ENCODE data around the gene CD37. TPM values are rescaled to one million over a fixed set of nuclear protein-coding genes. Genes with fewer than 3 reads are reported as not detected.

Gene CD37
- total RNA-seq, 1 experiment from 2014 or later = not detected

DNA sequence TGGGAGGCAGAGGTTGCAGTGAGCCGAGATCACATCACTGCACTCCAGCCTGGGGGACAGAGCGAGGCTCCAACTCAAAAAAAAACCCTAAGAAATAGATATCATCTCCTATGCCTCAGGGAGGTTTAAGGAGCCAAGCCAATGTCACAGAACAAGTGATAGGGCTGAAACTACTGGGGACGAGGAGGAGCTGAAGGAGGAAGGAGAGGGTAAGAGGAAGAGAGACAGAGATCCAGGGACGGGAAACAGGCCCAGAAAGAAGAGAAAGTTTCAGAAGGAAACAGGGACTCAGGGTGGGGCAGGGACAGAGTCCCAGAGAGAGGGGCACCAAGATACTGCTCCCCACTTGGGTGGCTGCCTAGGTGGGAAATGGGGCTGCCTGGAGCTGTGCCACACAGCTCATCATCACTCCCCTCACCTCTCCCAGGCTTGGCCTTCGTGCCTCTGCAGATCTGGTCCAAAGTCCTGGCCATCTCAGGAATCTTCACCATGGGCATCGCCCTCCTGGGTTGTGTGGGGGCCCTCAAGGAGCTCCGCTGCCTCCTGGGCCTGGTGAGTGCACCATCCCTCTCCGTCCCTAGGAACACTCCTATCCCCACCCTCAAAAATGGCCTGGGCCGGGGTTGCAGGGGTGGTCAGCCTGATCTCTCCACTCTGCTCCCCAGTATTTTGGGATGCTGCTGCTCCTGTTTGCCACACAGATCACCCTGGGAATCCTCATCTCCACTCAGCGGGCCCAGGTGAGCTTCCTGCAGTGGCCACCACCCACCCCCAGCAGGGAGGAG lies 1.5 kb downstream of the CD37 start:
- Histone ChIP-seq H3K27ac (no peak overlapping the region), H3K9me3 (replicated peaks) (no peaks in the 10 kb centered on the region), H3K4me3 (no peak overlapping the region), H3K27me3 (no peaks in the 10 kb centered on the region), H3K36me3 (peaks cover 13% of the 10 kb centered on the region; the same call in 1 of the 2 replicates), H3K4me1 (no peaks in the 10 kb centered on the region)
- no peak for DNase-seq

DNA sequence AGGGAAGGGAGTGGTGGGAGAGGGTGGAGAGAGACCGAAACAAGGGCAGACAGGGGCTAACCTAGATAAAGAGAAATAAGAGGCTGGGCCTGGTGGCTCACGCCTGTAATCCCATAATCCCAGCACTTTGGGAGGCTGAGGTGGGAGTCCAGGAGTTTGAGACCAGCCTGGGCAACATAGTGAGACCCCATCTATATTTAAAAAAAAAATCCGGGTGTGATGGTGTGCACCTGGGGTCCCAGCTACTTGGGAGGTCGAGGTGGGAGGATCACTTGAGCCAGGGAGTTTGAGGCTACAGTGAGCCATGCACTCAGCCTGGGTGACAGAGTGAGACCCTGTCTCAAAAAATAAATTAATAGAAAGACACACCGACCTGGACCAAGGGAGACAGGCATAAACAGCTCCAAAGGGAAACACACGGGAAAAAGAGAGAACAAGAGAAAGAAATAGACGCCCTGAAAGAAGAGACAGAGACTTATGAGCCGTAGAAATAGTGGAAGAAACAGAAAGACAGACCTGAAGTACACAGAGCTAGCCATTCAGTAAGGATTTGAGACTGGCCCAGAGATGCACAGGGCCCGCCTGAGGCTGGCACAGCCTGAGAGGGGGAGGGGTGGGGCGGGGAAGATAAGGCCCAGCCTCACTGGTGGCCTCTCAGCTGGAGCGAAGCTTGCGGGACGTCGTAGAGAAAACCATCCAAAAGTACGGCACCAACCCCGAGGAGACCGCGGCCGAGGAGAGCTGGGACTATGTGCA lies 2.2 kb downstream of the CD37 start:
- H3K9me3 ChIP-seq (replicated peaks) = no peaks in the 10 kb centered on the region
- no peaks in the 10 kb centered on the region for H3K4me1 ChIP-seq
- H3K27me3 ChIP-seq = no peaks in the 10 kb centered on the region
- H3K4me3 ChIP-seq = no peak overlapping the region
- H3K36me3 ChIP-seq = peaks cover 19% of the 10 kb centered on the region
- H3K27ac ChIP-seq = no peak overlapping the region
- DNase-seq = no peak

DNA sequence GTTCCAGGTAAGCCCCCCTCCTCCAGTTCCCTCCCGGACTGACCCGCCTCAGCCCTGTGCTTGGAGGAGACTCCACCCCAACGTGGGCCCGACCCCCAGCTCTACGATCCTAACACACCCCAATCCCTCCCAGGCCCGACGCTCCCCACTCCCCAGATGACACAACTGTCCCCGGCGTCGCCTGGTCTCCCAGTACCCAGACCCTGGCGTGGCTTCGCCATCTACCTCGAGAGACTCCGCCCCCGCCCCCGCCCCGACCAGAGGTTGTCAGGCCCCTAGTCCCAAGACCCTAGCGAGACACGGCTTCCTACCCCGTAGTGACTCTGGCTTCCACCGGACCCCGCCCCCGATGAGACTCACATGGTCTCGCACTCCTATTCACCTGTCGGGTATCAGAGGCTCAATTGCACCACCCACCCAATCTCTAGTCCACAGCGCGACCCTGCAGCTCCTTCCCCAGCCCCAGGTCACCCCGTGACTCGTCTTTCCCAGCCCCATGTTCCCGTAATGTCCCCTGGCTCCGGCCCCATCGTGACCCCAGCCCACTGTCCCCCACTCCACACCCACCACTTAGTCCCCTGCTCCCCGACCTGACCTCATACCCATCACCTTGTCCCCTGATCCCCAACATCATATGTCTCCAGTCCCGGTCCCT lies 2.9 kb downstream of the CD37 start:
- Histone ChIP-seq H3K9me3 (replicated peaks) (no peaks in the 10 kb centered on the region), H3K27me3 (no peaks in the 10 kb centered on the region), H3K27ac (no peak overlapping the region), H3K4me3 (no peak overlapping the region), H3K4me1 (no peaks in the 10 kb centered on the region), H3K36me3 (peaks cover 26% of the 10 kb centered on the region)
- DNase-seq = no peak

DNA sequence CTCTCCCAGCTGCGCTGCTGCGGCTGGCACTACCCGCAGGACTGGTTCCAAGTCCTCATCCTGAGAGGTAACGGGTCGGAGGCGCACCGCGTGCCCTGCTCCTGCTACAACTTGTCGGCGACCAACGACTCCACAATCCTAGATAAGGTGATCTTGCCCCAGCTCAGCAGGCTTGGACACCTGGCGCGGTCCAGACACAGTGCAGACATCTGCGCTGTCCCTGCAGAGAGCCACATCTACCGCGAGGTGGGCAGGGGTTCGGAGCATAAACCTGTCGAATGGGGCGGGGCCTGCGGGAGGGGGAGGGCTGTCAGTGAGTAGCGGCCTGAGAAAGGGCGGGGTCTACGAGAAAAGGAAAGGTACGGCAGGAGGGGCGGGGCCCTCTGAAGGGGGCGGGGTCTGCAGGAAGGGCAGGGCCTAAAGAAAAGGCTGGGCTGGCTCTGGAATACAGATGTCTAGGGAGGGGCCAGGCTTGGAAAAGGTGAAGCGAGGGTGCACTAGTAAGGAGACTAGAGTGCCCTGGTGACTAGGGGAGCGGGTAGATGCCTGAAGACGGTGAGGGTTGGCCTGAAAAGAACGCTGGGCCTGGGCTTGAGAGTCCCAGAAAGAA lies 3.6 kb downstream of the CD37 start:
- peak; percentile 30 to 33 for DNase-seq
- Histone ChIP-seq H3K27ac (no peak overlapping the region), H3K4me3 (no peak overlapping the region), H3K4me1 (no peaks in the 10 kb centered on the region), H3K9me3 (replicated peaks) (no peaks in the 10 kb centered on the region), H3K27me3 (no peaks in the 10 kb centered on the region), H3K36me3 (peaks cover 31% of the 10 kb centered on the region)

DNA sequence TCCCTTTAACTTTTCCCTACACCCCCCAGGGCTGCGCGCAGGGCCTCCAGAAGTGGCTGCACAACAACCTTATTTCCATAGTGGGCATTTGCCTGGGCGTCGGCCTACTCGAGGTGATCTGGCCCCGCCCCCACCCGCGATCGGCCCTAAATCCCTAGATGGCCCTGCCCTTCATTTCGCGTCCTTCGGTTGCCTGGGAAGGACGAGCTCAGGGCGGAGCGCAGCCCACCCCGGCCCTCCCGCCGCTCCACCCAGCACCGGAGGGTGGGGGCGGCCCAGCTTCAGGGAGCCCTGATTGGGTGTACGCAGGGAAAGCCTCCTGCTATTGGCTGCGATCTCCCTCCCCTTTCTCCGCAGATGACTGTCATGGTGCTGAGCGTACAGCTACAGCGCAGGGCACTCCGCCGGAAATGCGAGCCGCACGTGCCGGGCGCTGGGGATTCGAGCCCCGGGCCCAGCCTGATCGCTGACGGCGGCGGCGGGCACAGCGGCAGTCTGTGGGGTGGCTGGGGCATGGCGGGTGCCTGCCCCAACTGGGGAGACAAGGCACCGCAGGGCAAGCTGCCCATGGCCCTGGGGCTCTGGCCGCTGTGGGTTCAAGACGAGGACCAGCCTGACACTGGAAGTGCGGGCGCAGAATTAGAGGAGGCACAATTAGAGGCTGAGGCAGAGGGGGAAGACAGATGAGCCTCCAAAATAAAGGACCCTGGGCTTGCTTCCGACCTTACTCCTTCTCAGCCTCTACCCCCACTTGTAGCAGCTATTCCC lies 4.3 kb downstream of the CD37 start:
- no peaks in the 10 kb centered on the region for H3K27me3 ChIP-seq
- H3K27ac ChIP-seq = no peak overlapping the region
- no peaks in the 10 kb centered on the region for H3K4me1 ChIP-seq
- DNase-seq = no peak
- no peaks in the 10 kb centered on the region for H3K9me3 ChIP-seq (replicated peaks)
- peaks cover 38% of the 10 kb centered on the region for H3K36me3 ChIP-seq
- no peak overlapping the region for H3K4me3 ChIP-seq

GRCh38 chr19:49340069-49340864 lies 5.1 kb downstream of the CD37 start:
- H3K4me1 ChIP-seq = no peaks in the 10 kb centered on the region
- DNase-seq = no peak
- no peak overlapping the region for H3K27ac ChIP-seq
- H3K9me3 ChIP-seq (replicated peaks) = no peaks in the 10 kb centered on the region
- no peaks in the 10 kb centered on the region for H3K27me3 ChIP-seq
- no peak overlapping the region for H3K4me3 ChIP-seq
- peaks cover 46% of the 10 kb centered on the region for H3K36me3 ChIP-seq

DNA sequence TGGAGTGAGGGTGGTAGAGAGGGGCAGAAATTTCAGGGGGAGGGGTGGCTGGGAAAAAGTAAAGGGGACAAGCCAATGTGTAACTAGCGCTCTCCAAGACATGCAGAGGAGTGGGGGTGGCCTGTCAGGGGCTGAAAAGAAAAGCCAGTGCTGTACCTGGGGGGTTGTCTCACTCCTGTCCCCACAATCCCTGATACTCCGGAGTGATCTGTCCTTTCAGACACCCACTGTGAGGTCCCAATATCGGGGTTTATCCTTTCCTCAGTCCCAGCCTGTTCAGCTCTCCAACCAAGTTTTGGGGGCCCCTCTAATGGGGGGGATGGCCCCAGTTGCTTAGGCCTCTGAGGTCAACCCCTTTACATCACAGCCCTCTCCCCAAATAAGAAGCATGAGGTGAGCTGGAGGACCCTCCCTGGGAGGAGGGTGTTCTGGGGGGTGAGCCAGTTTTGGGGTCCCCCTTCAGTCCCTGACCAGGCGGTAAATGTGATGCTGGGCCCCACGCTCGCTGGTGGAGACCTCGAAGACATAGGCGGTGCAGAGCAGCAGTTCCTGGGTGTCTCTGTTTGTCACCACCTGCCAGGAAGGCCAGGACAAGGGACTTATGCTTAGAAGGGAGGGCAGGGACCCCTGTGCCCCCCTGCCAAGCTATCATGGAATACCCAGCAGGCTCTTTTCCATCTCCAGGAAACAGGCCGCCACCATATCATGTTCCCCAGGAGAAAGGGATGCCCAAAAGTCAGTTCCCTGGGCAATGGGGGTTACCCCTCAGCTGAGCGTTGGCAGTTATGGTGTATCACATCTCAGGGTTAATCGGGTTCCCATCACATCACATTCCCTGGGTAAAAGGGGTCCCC lies 5.9 kb downstream of the CD37 start:
- Histone ChIP-seq H3K27me3 (no peaks in the 10 kb centered on the region), H3K4me3 (no peak overlapping the region), H3K36me3 (peaks cover 52% of the 10 kb centered on the region), H3K9me3 (replicated peaks) (no peaks in the 10 kb centered on the region), H3K4me1 (no peaks in the 10 kb centered on the region), H3K27ac (no peak overlapping the region)
- no peak for DNase-seq

DNA sequence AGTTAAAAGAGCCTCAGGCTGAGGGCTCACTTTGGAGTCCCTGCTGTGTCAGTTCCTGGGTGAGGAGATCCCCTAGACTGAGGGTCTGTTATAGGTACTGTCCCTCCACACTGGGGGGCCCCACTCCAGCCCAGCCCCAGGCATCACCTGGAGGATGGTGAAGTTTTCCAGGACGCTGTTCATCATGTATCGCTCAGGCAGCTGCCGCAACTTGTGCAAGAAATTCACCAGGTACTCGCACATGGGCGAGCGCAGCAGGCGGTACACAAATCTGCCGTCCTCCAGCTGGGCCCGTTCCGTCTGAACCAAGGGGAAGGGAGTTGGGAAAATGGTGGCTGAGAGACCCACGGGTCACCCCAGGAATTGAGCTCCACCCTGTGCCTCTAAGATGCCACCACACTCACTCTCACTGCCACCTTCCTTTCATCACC lies 7.1 kb downstream of the CD37 start:
- DNase-seq = no peak
- H3K27ac ChIP-seq = no peak overlapping the region
- H3K4me1 ChIP-seq = no peaks in the 10 kb centered on the region
- no peak overlapping the region for H3K4me3 ChIP-seq
- peaks cover 64% of the 10 kb centered on the region for H3K36me3 ChIP-seq
- no peaks in the 10 kb centered on the region for H3K9me3 ChIP-seq (replicated peaks)
- H3K27me3 ChIP-seq = no peaks in the 10 kb centered on the region

DNA sequence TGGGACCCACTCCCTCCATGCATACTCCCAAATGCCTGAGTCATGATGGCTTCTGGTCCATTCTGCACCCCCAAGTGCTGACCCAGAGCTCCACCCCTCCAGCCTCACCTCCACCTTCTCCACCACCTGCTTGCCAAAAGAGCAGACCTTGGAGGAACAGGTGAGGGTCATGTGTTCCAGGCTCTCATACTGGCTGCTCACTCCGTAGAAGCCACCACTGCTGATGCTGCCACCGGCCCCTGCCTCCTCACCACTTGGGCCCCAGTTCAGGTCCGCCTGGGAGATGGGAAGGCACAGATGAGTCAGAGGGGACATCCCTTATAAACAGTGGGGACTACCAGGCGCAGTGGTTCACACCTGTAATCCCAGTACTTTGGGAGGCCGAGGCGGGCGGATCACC lies 7.9 kb downstream of the CD37 start:
- H3K27ac ChIP-seq = no peak overlapping the region
- H3K4me1 ChIP-seq = no peaks in the 10 kb centered on the region
- no peaks in the 10 kb centered on the region for H3K27me3 ChIP-seq
- DNase-seq = no peak
- H3K36me3 ChIP-seq = peaks cover 73% of the 10 kb centered on the region
- no peak overlapping the region for H3K4me3 ChIP-seq
- no peaks in the 10 kb centered on the region for H3K9me3 ChIP-seq (replicated peaks)

DNA sequence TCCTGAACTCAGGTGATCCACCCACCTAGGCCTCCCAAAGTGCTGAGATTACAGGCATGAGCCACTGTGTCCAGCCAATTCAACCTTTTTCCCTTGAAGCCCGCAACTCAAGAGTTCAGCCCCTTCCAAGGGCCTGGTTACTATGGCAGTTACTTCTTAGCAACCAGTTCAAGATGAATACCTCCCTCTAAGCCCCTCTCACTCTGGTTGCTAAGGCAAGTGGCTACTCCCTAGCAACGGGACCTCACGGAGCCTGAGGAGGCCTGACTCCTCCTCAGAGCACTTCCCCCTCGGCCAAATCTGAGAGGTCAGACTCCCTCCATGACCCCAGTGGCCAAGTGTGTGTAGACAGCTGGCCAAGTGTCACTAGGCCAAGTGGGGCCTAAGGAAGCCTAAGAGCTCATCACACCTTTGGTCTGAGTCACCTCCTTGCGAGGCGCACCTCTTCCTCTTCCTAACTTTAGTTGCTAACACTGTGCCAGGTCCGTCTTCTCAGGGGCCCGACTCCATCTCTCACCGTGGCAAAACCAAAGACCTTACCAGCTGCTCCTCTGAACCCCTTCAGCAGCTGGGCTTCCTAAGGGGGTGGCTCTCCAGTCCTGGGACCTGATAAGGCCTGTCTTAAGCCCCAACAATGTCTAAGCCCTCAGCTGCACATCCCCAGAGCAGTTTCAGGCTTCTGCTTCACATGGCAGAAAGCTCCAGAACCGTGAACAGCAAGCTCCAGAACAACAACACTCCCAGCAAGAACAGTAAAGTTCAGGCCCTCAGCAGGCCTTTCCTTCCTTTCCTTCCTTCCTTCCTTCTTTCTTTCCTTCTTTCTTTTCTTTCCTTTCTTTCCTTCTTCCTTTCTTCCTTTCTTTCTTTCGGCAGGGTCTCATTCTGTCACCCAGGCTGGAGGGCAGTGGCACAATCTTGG lies 9.6 kb downstream of the CD37 start:
- Histone ChIP-seq H3K4me3 (no peak overlapping the region), H3K4me1 (no peaks in the 10 kb centered on the region), H3K27ac (no peak overlapping the region), H3K27me3 (no peaks in the 10 kb centered on the region), H3K9me3 (replicated peaks) (no peaks in the 10 kb centered on the region), H3K36me3 (peaks cover 86% of the 10 kb centered on the region)
- no peak for DNase-seq

GRCh38 chr19:49347191-49347590 lies 12.0 kb downstream of the CD37 start:
- Histone ChIP-seq H3K4me3 (no peak overlapping the region), H3K27me3 (no peaks in the 10 kb centered on the region), H3K9me3 (replicated peaks) (no peaks in the 10 kb centered on the region), H3K4me1 (no peaks in the 10 kb centered on the region), H3K27ac (no peak overlapping the region), H3K36me3 (peaks cover 89% of the 10 kb centered on the region)
- DNase-seq = no peak

DNA sequence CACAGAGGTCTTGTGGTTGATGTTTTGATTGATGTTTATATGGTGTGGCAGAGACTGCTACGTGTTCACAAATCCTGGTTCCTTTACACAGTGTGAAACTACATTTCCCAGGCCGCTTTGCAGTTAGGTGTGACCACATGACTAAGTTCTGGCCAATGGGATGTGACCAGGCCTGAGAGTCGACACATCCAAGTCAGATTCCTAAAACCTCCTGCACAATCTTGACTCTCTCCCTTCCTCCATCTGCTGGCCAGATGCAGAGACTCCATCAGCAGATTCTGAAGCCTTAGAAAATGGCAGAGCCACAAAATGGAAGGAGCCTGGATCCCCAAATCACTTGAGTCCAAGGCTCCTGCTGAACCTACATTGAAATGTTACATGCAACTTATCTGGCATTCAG lies 12.6 kb downstream of the CD37 start:
- Histone ChIP-seq H3K4me3 (no peak overlapping the region), H3K4me1 (no peaks in the 10 kb centered on the region), H3K36me3 (peaks cover 82% of the 10 kb centered on the region), H3K27ac (no peak overlapping the region), H3K27me3 (no peaks in the 10 kb centered on the region), H3K9me3 (replicated peaks) (no peaks in the 10 kb centered on the region)
- DNase-seq = peak; percentile 37 to 57

Data from SJCRH30 (cell line).